A673 (cell line): ENCODE data around the gene RPGRIP1.

Experiments
- CTCF ChIP-seq: fragments of 300-800, 200-600 bp; sonication (generic); conservative IDR thresholded peaks from 2 replicates; pipeline ENCODE4 v1.5.1; 2017; ENCODE audit warnings: low read depth, mild to moderate bottlenecking, antibody characterized with exemption, low read length, moderate library complexity, mixed read lengths
- EZH2 ChIP-seq: fragments of 200-600 bp; sonication (generic); IDR thresholded peaks from 2 replicates; pipeline ENCODE4 v1.6.1; 2017; ENCODE audit warnings: borderline replicate concordance, low read depth, mild to moderate bottlenecking, mixed read lengths, antibody characterized with exemption, low read length; ENCODE audit not compliant: poor library complexity, severe bottlenecking

- no peak for TF ChIP-seq CTCF
- no peak for TF ChIP-seq EZH2
Measured at GRCh38 chr14:21267431-21267845, 12.4 kb upstream of the RPGRIP1 start.
